Measurements from ENCODE around the gene PROCA1.
A peak's percentile ranks its signal among the peaks of the same experiment; 100 is the strongest.

The PROCA1 gene

GRCh38 chr17:28733346-28733745, 21.7 kb upstream of the PROCA1 start:
- H3K4me3 ChIP-seq (ENCODE audit: low read depth, low read length): no peak overlapping the region
- TF ChIP-seq, protein P1, sequence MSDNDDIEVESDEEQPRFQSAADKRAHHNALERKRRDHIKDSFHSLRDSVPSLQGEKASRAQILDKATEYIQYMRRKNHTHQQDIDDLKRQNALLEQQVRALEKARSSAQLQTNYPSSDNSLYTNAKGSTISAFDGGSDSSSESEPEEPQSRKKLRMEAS (IDR thresholded peaks at IDR 0.05; ENCODE audit: low read depth, low read length): no peak
- TF ChIP-seq MYC (IDR thresholded peaks at IDR 0.05; ENCODE audit: low read depth, low read length) (no peak), POLR2A (IDR thresholded peaks at IDR 0.05; ENCODE audit: extremely low read depth, insufficient read length) (no peak)
- TF ChIP-seq, protein P2, sequence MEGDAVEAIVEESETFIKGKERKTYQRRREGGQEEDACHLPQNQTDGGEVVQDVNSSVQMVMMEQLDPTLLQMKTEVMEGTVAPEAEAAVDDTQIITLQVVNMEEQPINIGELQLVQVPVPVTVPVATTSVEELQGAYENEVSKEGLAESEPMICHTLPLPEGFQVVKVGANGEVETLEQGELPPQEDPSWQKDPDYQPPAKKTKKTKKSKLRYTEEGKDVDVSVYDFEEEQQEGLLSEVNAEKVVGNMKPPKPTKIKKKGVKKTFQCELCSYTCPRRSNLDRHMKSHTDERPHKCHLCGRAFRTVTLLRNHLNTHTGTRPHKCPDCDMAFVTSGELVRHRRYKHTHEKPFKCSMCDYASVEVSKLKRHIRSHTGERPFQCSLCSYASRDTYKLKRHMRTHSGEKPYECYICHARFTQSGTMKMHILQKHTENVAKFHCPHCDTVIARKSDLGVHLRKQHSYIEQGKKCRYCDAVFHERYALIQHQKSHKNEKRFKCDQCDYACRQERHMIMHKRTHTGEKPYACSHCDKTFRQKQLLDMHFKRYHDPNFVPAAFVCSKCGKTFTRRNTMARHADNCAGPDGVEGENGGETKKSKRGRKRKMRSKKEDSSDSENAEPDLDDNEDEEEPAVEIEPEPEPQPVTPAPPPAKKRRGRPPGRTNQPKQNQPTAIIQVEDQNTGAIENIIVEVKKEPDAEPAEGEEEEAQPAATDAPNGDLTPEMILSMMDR (IDR thresholded peaks at IDR 0.05; ENCODE audit: low read depth, low read length): no peak
- no peak for DNase-seq (ENCODE audit: low read depth)

DNA sequence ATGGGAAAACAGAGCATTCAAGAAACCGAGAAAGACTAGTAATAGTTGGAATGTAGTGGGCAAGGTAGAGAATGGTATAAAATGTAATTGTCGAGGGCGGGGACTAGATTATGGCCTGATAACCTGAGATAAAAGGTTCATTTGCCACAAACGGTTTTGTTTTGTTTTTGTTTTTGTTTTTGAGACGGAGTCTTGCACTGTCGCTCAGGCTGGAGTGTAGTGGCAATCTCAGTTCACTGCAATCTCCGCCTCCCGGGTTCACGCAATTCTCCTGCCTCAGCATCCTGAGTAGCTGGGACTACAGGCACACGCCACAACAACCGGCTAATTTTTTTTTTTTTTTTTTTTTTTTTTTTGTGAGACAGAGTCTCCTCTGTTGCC, 18.3 kb upstream of the PROCA1 start:
- no peak overlapping the region for H3K4me3 ChIP-seq (ENCODE audit: low read depth, low read length)
- TF ChIP-seq POLR2A (IDR thresholded peaks at IDR 0.05; ENCODE audit: extremely low read depth, insufficient read length): no peak
- TF ChIP-seq MYC (IDR thresholded peaks at IDR 0.05; ENCODE audit: low read depth, low read length): no peak
- TF ChIP-seq, protein P1 (IDR thresholded peaks at IDR 0.05; ENCODE audit: low read depth, low read length): no peak
- TF ChIP-seq, protein P2 (IDR thresholded peaks at IDR 0.05; ENCODE audit: low read depth, low read length): no peak
- no peak for DNase-seq (ENCODE audit: low read depth)

- TF ChIP-seq, protein P2 (IDR thresholded peaks at IDR 0.05; ENCODE audit: low read depth, low read length): no peak
- TF ChIP-seq MYC (IDR thresholded peaks at IDR 0.05; ENCODE audit: low read depth, low read length) (peak; percentile 75), POLR2A (IDR thresholded peaks at IDR 0.05; ENCODE audit: extremely low read depth, insufficient read length) (peak; percentile 85)
- TF ChIP-seq, protein P1 (IDR thresholded peaks at IDR 0.05; ENCODE audit: low read depth, low read length): peak; percentile 70; the same call in 1 of the 2 replicates
- H3K4me3 ChIP-seq (ENCODE audit: low read depth, low read length): peak within 1 kb of the TSS; percentile 82
- peak; percentile 94 for DNase-seq (ENCODE audit: low read depth)
These were observed 16.9 kb upstream of the PROCA1 start, which contains the start of gene NEK8 for GRCh38 chr17:28728364-28729200. TSS of gene NEK8 (plus strand) at chr17:28728788. CDS start at chr17:28728814, 26 bp downstream.

DNA sequence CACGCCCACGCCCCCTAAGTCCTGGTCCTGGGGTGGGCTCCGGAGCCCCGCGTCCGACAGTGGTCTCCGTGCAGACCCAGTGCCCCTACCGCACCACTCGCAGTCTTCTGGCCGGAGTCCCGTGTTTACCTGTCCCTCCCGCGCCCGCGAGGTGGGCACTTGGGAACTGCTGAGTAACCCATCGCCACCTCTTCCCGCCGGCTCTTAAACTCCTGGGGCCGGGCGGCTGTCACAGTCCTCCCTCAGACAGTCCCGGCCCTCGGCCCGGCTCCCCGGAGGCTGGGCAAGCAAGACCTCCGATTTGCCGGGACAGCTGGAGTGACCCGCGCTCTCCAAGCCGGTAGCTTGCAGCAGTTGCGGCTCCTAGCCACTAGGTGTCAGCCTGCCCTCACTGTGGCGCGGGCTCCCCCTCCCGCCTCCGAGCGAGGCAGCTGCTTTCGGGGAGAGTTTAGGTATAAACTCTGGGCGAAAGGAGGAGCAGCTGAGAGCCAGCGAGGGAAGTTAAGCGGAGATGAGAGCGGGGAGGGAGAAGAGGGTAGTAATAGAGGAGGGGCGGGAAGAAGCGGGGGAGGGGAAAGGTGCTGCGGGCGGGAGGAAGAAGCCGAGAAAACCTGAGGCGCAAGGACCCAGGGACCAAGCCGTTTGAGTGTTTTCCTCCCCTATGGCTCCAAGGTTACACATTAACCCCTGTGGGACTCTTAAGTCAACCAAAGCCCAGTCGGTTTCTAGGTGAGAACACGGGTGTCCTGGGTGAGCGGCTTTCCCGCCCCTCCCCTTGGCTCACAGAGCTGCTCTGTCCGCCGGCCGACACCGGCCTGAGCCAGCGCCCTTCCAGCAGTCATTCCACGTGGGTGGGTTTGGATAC, 15.2 kb upstream of the PROCA1 start:
- peak overlapping the region; percentile 82 for H3K4me3 ChIP-seq (ENCODE audit: low read depth, low read length)
- TF ChIP-seq, protein P1 (IDR thresholded peaks at IDR 0.05; ENCODE audit: low read depth, low read length): peak; percentile 31; the same call in 1 of the 2 replicates
- TF ChIP-seq MYC (IDR thresholded peaks at IDR 0.05; ENCODE audit: low read depth, low read length) (peak; percentile 38; the same call in 1 of the 2 replicates), POLR2A (IDR thresholded peaks at IDR 0.05; ENCODE audit: extremely low read depth, insufficient read length) (no peak)
- TF ChIP-seq, protein P2 (IDR thresholded peaks at IDR 0.05; ENCODE audit: low read depth, low read length): peak; percentile 98

GRCh38 chr17:28726226-28726626, 14.5 kb upstream of the PROCA1 start, which contains the start of gene TLCD1:
TSS of gene TLCD1 (minus strand) at chr17:28726233. CDS start at chr17:28726097, 136 bp downstream.
- peak; percentile 79 for DNase-seq (ENCODE audit: low read depth)
- no peak for TF ChIP-seq MYC (IDR thresholded peaks at IDR 0.05; ENCODE audit: low read depth, low read length)
- no peak for TF ChIP-seq POLR2A (IDR thresholded peaks at IDR 0.05; ENCODE audit: extremely low read depth, insufficient read length)
- TF ChIP-seq, protein P2 (IDR thresholded peaks at IDR 0.05; ENCODE audit: low read depth, low read length): no peak
- TF ChIP-seq, protein P1 (IDR thresholded peaks at IDR 0.05; ENCODE audit: low read depth, low read length): no peak

More for the DNA sequence above, 15.2 kb upstream of the PROCA1 start:
- DNase-seq (ENCODE audit: low read depth): peak; percentile 97

More at GRCh38 chr17:28726226-28726626, 14.5 kb upstream of the PROCA1 start, which contains the start of gene TLCD1:
- peak within 1 kb of the TSS; percentile 82 for H3K4me3 ChIP-seq (ENCODE audit: low read depth, low read length)

All from NB4 (cell line).